CD4-positive, alpha-beta T cell (primary cell): ENCODE results near the gene FXYD4. TPM values are rescaled to one million over a fixed set of nuclear protein-coding genes. Genes with fewer than 3 reads are reported as not detected.

Experiments used
- ATAC-seq: fragments of 200-7000 bp; cut with Tn5 transposase; one replicate; pipeline ENCODE4 v1.10.0; 2022; ENCODE audit warnings: mild to moderate bottlenecking; ENCODE audit not compliant: poor library complexity
- CTCF ChIA-PET: fragments of 350-600 bp; sonication (Branson Sonifier 250); formaldehyde crosslinking; loops from one replicate; lab custom pipeline; 2021; ENCODE audit warnings: antibody characterized with exemption, inconsistent platforms; lab: Charles Lee
- POLR2A ChIA-PET: fragments of 350-600 bp; sonication (Branson Sonifier 250); formaldehyde crosslinking; loops from one replicate; lab custom pipeline; 2021; ENCODE audit warnings: antibody characterized with exemption, inconsistent platforms; lab: Charles Lee
- DNase-seq, 14 experiments: peaks; one replicate each; pipeline ENCODE4 v3.0.0-alpha.2; 2013 to 2020; ENCODE audit warnings: mixed read lengths in 2 of 14
- H3K27ac ChIP-seq, 2 donors: one replicate each; pipeline versions ENCODE4 v1.5.1 to v1.7.0; 2013; ENCODE audit warnings: low read length in 2 of 2, low read depth in 1 of 2, mild to moderate bottlenecking in 1 of 2
- H3K27me3 ChIP-seq, 2 experiments: 1 replicate in 1 of 2; 2 replicates in 1 of 2; pipeline versions ENCODE4 v1.6.1 to v1.7.0; 2013; ENCODE audit warnings: low read length in 2 of 2, control low read depth in 1 of 2, mild to moderate bottlenecking in 1 of 2, moderate library complexity in 1 of 2; ENCODE audit not compliant: insufficient read depth in 2 of 2, control insufficient read depth in 1 of 2
- H3K36me3 ChIP-seq: one replicate; pipeline ENCODE4 v1.6.1; 2013; ENCODE audit warnings: low read length, control low read depth; ENCODE audit not compliant: insufficient read depth
- H3K4me1 ChIP-seq: one replicate; pipeline ENCODE4 v1.6.1; 2013; ENCODE audit warnings: low read length, control low read depth; ENCODE audit not compliant: insufficient read depth
- H3K4me3 ChIP-seq: one replicate; pipeline ENCODE4 v1.5.1; 2013; ENCODE audit warnings: mild to moderate bottlenecking, low read length, moderate library complexity
- H3K9me3 ChIP-seq, 2 experiments: 1 replicate in 1 of 2; 2 replicates in 1 of 2; pipeline versions ENCODE4 v1.6.1 to v1.7.0; 2013; ENCODE audit warnings: low read length in 2 of 2, mild to moderate bottlenecking in 2 of 2, control low read depth in 1 of 2, moderate library complexity in 1 of 2; ENCODE audit not compliant: control insufficient read depth in 1 of 2, insufficient read depth in 1 of 2
- H3K27ac Mint-ChIP-seq: one replicate; pipeline ENCODE4 v1.8.0; 2020; ENCODE audit warnings: mixed read lengths
- H3K27me3 Mint-ChIP-seq: one replicate; pipeline ENCODE4 v1.8.0; 2021; ENCODE audit warnings: mixed read lengths
- H3K36me3 Mint-ChIP-seq: one replicate; pipeline ENCODE4 v1.8.0; 2021; ENCODE audit warnings: low read depth, mixed read lengths
- H3K4me1 Mint-ChIP-seq: one replicate; pipeline ENCODE4 v1.8.0; 2021; ENCODE audit warnings: low read depth, mixed read lengths
- H3K4me3 Mint-ChIP-seq: one replicate; pipeline ENCODE4 v1.8.0; 2020; ENCODE audit warnings: mild to moderate bottlenecking, mixed read lengths
- H3K9me3 Mint-ChIP-seq: one replicate; pipeline ENCODE4 v1.8.0; 2020; ENCODE audit warnings: mixed read lengths
- CTCF ChIP-seq: fragments of 200-600 bp; IDR thresholded peaks from one replicate; pipeline ENCODE4 v1.8.0; 2022; ENCODE audit warnings: antibody characterized with exemption, mild to moderate bottlenecking
- intact Hi-C, 2 experiments: fragments of 100-400 bp; cut with DNase I in 1 of 2; cut with micrococcal nuclease in 1 of 2; formaldehyde crosslinking; loops; one replicate each; pipeline versions ENCODE4 v1.15.1 to v1.9.0; 2023 to 2025; cut with DNase I, micrococcal nuclease
- total RNA-seq, 174 experiments: library from RNA in 2 of 174; stranded (reverse) in 2 of 174; gene quantifications; one replicate each; pipeline ENCODE4 v1.2.3 and lab custom pipeline; 2021 to 2026

Gene FXYD4
- total RNA-seq, 2 experiments from 2014 or later: not detected

GRCh38 chr10:43372765-43373361 lies 1.4 kb downstream of the FXYD4 start:
- no peak overlapping the region for H3K27ac ChIP-seq
- no peak overlapping the region for H3K4me3 ChIP-seq
- H3K9me3 ChIP-seq: no peaks in the 10 kb centered on the region
- POLR2A ChIA-PET: no interaction called here
- H3K4me3 Mint-ChIP-seq: no peak overlapping the region
- no peaks in the 10 kb centered on the region for H3K36me3 ChIP-seq
- no peak for TF ChIP-seq CTCF
- intact Hi-C loops: no loop called here
- CTCF ChIA-PET: no interaction called here
- peaks cover 8% of the 10 kb centered on the region for H3K4me1 ChIP-seq
- H3K27me3 ChIP-seq: no peaks in the 10 kb centered on the region
- H3K27ac Mint-ChIP-seq: no peak overlapping the region
- H3K27me3 Mint-ChIP-seq: no peaks in the 10 kb centered on the region
- no peak for DNase-seq
- no peaks in the 10 kb centered on the region for H3K4me1 Mint-ChIP-seq
- no peaks in the 10 kb centered on the region for H3K36me3 Mint-ChIP-seq
- ATAC-seq: no peak
- H3K9me3 Mint-ChIP-seq: no peaks in the 10 kb centered on the region

- H3K4me3 ChIP-seq: no peak overlapping the region
- ATAC-seq: no peak
- intact Hi-C loops: no loop called here
- no peaks in the 10 kb centered on the region for H3K9me3 Mint-ChIP-seq
- no peaks in the 10 kb centered on the region for H3K36me3 Mint-ChIP-seq
- no peaks in the 10 kb centered on the region for H3K27me3 ChIP-seq
- H3K27ac Mint-ChIP-seq: no peak overlapping the region
- no peaks in the 10 kb centered on the region for H3K27me3 Mint-ChIP-seq
- no peak for DNase-seq
- H3K27ac ChIP-seq: no peak overlapping the region
- POLR2A ChIA-PET: no interaction called here
- no peaks in the 10 kb centered on the region for H3K9me3 ChIP-seq
- no peak overlapping the region for H3K4me3 Mint-ChIP-seq
- H3K36me3 ChIP-seq: no peaks in the 10 kb centered on the region
- no peaks in the 10 kb centered on the region for H3K4me1 Mint-ChIP-seq
- TF ChIP-seq CTCF: no peak
- peaks cover 8% of the 10 kb centered on the region for H3K4me1 ChIP-seq
- CTCF ChIA-PET: no interaction called here
Observed at GRCh38 chr10:43373461-43373860, 2.0 kb downstream of the FXYD4 start.

GRCh38 chr10:43374194-43374593 lies 2.8 kb downstream of the FXYD4 start:
- no peak for TF ChIP-seq CTCF

More at GRCh38 chr10:43374194-43374593, 2.8 kb downstream of the FXYD4 start:
- Mint-ChIP-seq H3K27me3 (no peaks in the 10 kb centered on the region), H3K4me1 (no peaks in the 10 kb centered on the region), H3K9me3 (no peaks in the 10 kb centered on the region), H3K4me3 (no peak overlapping the region), H3K27ac (no peak overlapping the region), H3K36me3 (no peaks in the 10 kb centered on the region)
- POLR2A ChIA-PET: no interaction called here
- H3K4me3 ChIP-seq: no peak overlapping the region
- no peak overlapping the region for H3K27ac ChIP-seq
- DNase-seq (no peak), ATAC-seq (no peak)
- peaks cover 8% of the 10 kb centered on the region for H3K4me1 ChIP-seq
- no peaks in the 10 kb centered on the region for H3K27me3 ChIP-seq
- H3K9me3 ChIP-seq: no peaks in the 10 kb centered on the region
- CTCF ChIA-PET: no interaction called here
- H3K36me3 ChIP-seq: no peaks in the 10 kb centered on the region
- intact Hi-C loops: no loop called here
